Retinal pigment epithelial cell (primary cell): ENCODE results near the gene RSPH6A.
A peak's percentile ranks its signal among the peaks of the same experiment; 100 is the strongest.
"Not testable (repeated sequence)": the region's sequence is repeated elsewhere in the genome, so short reads cannot be mapped to it uniquely, and the experiment has no call there.

Source experiments
- DNase-seq: peaks from one replicate; pipeline ENCODE4 v3.0.0-alpha.2; 2010; ENCODE audit warnings: low read depth
- H3K4me3 ChIP-seq: 2 replicates; pipeline ENCODE4 v1.5.1; 2011; ENCODE audit warnings: mild to moderate bottlenecking, low read length, control low read depth, moderate library complexity
- CTCF ChIP-seq: conservative IDR thresholded peaks from 2 replicates; pipeline ENCODE4 v1.5.1; 2011; ENCODE audit warnings: low read depth, low read length, control low read depth, inconsistent platforms

Gene RSPH6A

DNA sequence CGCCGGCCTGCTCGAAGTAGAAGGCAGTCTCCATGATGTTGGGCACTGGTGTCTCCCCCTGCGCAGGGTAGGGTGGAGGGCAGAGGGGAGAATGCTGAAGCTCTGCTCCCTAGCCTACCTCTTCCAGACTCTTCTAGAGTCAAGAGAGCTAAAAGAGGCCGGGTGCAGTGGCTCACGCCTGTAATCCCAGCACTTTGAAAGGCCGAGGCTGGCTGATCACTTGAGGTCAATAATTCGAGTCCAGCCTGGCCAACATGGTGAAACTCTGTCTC lies 10.2 kb downstream of the RSPH6A start:
- no peak for TF ChIP-seq CTCF
- no peak overlapping the region for H3K4me3 ChIP-seq
- DNase-seq, result no peak

DNA sequence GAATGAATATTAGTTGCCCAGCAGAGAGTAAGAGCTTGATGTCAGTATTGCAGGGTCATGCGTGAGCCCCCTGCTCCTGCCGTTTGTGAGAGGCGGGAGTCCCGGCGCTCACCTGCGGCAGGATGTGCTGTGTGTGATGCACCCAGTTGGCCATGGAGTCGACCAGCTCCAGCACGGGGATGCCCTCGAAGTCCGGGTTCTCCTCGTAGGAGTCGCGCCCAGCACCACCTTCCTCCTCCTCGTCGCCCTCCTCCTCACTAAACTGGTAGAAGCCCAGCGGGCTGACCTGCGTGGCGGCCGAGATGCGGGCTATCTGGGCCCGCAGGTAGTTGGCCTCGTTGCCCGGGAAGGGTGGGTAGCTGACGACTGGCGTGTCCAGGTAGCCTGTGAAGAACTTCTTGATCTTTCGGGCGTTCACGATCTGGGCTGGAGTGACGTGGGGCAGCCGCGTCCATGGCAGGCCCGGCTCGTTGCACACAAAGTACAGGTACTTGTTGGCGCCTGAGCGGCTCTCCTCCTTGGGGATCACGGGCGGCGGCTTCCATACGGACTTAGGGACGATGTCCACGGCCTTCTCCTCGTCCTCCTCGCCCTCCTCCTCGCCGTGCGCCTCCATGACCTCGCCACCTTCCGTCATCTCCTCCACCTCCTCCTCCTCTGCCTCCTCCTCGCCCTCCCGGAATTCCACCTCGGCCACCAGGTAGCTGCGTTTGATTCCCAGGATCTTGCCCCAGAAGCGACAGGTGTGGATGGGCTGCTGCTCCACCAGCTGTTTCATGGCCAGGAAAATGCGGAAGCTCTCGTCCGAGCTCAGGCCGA lies 10.8 kb downstream of the RSPH6A start:
- no peak overlapping the region for H3K4me3 ChIP-seq
- no peak for TF ChIP-seq CTCF
- DNase-seq, result no peak

DNA sequence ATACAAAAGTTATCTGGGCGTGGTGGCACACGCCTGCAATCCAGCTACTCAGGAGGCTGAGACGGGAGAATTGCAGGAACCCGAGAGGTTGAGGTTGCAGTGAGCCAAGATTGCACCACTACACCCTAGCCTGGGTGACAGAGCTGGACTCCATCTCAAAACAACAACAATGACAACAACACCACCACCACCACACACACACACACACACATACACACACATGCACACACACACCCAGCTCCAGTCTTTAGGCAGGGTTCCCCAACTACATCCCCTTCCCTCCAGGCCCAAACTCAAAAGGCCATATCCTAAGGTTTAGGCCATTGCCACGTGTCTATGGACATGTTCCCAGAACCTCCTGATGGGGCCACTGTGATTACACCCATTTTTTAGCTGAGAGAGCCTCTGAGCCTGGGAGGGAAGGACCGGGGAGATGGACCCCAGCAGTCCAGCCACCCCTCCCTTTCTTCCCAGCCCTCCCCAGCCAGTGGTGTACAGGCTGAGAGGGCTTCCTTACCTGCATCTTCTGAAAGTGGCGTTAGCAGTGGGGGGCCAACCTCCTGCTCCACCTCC lies 13.4 kb downstream of the RSPH6A start:
- no peak overlapping the region for H3K4me3 ChIP-seq
- no peak for DNase-seq
- TF ChIP-seq CTCF, result no peak

DNA sequence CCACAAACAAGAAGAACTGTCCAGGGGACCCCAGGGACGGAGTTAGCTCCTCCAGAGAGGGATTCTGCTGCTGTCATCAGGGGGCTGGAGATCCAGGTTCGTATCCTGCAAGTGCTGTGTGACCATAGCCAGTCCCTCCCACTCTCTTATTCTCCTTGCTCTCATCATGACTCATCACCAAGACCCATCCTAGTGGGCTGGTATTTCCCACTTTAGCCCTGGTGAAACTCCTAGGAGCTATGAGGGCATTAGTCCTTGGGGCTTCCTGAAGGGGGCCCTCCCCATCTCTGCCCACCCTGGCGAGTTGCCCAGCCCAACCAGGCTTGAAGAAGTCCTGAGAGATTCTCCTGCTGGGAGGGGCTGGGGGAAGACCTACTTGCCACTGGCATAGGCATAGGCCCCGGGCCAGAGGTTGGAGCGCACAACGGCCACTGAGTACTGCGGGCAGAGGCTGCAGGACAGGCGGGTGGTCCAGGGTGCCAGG lies 15.0 kb downstream of the RSPH6A start:
- DNase-seq, result no peak
- no peak overlapping the region for H3K4me3 ChIP-seq

GRCh38 chr19:45799541-45799940 lies 15.6 kb downstream of the RSPH6A start:
- not testable (repeated sequence) for H3K4me3 ChIP-seq, DNase-seq

More for the DNA sequence above, 15.0 kb downstream of the RSPH6A start:
- no peak for TF ChIP-seq CTCF

- TF ChIP-seq CTCF, result peak; percentile 81
- no peak for DNase-seq
- H3K4me3 ChIP-seq, result no peak overlapping the region
Observed at GRCh38 chr19:45798995-45799517, 16.1 kb downstream of the RSPH6A start.

DNA sequence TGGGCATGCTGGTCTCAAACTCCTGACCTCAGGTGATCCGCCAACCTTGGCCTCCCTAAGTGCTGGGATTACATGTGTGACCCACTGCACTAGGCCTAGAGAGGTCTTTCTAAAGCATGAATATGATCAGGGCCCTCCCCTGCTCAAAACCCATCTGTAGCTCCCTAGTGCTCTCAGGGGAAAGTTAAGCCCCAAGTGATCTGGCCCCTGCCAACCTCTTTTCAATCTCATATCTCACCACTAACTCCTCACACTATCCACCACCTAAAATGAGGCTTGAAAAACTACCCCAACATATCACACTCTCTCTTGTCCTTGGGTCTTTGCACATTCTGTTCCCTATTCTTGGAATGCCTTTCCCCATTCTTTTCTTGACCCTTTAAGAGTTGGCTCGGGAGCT lies 20.5 kb downstream of the RSPH6A start:
- no peak for DNase-seq
- H3K4me3 ChIP-seq, result no peak overlapping the region
- no peak for TF ChIP-seq CTCF
